NCI-H2227 (cell line): ENCODE data around the gene HTRA3.

Source experiments
- DNase-seq: peaks from one replicate; lab custom pipeline; 2025; ENCODE audit not compliant: unreplicated experiment; lab: John Stamatoyannopoulos, UW

HTRA3 gene

DNA sequence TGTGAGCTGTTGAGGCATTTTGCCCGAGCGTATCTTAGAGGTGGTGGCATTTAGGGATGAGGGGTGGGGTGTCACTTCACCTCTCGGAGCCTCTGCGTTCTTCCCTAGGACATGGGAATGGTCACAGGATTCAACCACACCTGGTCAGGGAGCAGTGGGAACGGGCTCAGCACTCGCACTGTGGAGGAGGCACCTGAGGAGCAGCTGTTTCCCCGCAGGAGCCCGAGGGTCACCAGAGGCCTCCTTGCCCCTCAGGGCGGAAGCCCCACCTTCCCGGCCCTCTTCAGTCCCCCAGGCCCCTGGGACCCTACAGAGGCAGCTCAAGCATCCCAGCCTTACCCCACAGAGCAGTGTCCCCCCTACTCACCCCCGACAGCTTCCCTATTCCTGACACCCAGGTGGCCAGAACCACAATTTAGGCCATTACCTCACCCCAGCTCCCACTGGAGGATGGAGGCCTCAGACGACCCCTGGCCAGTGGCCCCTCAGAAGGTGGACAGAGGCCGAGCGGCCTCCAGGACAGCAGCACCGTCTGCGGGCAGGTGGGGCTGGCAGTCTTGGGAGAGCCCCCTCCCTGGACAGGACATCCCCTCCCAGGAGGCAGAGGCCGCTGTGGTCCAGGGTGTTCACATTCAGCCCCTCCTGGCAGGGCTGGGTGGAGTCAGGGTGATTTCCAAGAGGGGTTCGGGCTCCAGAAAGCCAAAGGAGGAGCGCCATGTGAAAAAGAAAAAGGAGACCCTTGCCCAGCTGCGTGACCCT is 4.2 kb upstream of the HTRA3 start:
- no peak for DNase-seq

DNA sequence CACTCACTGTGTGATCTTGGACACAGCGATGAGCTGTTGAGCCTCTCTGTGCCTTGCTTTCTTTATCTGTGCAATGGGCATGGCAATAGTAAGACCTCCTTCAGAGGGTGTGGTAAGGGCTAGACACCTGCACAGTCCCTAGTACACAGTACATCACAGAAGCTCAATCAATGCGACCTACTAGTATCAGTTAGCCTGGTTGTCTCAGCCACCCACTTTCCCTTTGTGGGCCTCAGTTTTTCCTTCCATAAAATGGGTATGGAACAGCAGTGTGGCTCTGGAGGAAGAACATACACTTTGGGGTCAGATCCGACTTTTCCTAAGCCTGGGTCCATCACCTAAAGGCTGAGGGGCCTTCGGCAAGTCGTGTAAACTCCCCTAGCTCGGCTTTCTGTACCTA is 3.5 kb upstream of the HTRA3 start:
- no peak for DNase-seq

DNA sequence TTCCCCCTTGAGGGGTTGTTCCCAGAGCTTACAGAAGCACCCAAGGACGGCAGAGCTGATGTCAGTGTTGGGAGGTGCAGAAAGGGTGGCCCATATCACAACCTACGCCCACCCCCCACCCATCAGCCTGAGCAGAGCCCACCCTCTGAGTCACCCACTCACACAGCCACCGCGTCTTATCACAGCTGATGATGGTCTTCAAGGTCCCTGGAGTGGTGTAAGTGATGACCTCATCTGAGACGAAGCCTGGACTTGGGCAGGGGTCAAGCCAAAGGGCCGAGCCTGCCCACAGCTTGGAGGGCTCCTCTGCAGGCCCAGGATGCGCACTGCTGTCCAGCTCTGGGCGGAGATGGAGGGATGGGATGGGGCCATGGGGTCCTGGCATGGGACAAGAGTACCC is 3.0 kb upstream of the HTRA3 start:
- no peak for DNase-seq

DNA sequence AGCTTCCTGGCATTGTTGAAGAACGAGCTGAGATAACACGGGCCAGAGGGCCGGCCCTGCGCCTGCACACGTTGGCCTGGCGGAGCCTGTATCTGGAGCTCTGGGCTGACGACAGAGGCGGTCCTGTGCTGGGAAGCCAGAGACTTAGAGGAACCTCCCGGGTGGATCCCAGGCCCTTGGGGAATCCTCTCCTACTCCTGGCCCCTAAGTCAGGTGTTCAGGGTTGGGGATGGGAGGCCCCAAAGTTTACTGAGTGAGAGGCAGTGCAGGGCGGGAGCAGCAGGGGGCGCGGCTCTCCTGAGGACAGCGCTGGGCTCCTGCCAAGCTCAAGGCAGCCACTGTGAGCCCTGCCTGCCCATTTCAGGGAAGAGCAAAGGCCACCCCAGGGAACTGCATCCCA is 2.5 kb upstream of the HTRA3 start:
- no peak for DNase-seq

DNA sequence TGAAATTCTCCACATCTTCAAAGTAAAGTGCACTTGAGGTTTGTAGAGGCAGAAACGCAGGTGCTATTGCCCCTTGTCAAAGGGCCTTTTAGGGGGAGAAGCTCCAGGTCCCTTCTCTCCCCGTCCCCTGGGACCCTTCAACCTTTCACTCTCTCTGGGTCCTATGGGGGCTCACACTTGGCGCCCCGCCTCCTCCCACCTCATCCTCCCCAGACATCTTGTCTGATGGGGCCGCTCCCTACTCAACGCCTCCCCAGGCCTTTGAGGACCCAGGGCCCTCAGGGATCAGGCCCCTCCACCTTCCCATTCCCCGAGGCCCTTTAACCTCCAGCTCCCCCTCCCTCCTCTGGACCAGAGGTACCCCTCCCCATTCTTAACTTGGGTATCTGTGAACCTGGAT is 1.3 kb upstream of the HTRA3 start:
- no peak for DNase-seq

DNA sequence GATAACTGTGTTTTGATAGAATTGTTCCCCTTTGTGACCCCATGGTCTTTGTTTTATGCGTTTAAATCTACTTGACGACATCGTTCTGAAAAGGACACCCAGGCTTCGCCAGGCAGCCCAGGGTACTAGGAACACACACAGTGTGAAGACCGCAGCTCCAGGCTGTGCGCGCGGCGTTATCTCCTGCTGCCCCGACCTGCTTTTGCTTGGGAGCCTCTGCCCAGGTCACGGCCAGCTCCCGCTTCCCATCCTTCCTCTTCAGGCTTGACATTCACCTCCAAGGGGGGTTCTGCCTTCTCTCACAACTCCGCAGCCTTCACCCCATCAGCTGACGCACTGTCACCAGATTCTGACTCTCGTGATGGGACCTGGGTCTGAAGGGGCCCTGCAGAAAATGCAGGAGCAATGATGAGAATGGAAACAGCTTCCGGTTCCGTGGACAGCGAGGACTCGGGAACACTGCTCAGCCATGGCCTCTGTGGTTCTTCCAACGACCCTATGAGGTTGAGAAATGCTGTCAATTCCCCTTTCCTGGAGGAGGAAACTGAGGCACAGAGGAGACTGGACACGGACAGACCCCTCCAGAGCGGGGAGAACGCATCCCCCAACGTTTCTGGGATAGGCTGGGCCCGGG is 536 bp upstream of the HTRA3 start:
- DNase-seq: no peak

DNA sequence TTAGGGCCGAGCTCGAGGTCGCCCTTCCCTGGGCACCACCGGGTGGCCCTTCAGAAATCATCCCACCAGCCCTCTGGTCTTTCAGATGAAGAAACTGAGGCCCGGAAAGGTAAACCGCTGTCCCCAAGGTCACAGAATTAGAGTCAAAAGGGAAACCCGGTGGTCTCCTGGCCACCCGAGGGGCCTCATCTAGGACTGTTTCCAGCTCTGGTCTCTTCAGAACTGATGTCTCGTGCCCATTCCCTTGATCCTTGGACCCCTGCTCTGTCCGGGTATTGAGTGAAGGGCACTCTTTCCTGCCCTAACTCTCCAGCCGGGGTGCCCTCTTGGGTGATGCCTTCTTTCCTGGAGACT is 841 bp downstream of the HTRA3 start:
- DNase-seq: no peak

DNA sequence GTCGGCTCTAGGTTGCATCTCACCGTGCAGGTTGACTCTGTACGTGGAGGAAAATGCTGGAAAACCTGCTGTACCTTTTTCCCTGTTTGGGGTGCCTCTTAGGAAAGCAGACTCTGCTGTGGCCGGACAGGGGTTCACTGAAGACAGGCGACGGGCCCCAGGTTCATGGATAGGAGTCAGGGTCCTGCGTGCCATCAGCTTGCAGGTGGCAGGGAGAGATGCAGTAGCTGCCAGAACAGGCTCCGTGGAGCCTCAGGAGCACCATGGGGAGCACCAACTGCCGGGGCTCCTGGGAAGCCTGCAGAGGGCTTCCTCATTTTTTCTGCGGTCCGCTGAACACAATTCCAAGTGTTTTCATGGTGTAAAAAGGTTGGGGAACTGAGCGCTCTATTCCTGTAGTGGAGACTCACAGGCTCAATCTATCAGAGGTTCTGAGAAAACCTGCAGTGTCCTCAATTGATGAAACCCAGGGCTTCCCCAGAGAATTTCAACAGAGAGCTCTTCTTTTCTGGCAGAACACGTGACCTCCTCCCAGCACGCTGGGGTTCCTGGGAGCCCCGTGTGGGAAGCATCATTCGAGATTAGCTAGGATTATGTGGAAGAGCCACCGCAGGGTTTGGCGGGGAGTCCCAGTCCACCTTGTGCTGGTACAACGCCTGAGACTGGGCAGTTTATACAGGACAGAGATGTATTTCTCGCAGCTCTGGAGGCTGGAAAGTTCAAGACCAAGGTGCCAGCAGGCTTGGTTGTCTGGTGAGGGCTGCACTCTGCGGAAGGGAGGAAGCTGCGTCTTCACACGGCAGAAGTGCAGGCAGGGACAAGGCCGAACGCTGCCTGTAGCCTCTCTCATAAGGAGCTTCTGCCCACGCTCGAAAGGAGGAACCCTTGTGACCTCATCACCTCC is 1.6 kb downstream of the HTRA3 start:
- DNase-seq: no peak

DNA sequence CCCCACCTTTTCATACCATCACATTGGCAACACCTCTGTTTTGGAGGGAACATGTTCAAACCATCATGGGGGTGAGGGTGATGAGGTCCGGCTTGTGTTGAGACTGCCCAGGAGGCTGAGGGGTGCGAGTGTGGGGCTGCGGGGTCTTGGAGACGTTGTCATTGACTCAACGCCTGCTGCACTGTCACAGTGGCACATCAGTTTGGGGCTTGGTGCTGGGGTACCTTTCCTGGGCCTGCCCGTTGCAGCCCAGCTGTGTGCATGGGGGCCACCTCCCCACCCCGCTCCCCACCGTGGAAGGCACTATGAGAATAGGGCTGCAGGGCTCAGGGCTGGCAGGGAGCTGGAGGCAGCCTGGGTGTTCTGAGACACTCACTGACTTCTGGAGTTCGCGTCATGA is 2.3 kb downstream of the HTRA3 start:
- no peak for DNase-seq

DNA sequence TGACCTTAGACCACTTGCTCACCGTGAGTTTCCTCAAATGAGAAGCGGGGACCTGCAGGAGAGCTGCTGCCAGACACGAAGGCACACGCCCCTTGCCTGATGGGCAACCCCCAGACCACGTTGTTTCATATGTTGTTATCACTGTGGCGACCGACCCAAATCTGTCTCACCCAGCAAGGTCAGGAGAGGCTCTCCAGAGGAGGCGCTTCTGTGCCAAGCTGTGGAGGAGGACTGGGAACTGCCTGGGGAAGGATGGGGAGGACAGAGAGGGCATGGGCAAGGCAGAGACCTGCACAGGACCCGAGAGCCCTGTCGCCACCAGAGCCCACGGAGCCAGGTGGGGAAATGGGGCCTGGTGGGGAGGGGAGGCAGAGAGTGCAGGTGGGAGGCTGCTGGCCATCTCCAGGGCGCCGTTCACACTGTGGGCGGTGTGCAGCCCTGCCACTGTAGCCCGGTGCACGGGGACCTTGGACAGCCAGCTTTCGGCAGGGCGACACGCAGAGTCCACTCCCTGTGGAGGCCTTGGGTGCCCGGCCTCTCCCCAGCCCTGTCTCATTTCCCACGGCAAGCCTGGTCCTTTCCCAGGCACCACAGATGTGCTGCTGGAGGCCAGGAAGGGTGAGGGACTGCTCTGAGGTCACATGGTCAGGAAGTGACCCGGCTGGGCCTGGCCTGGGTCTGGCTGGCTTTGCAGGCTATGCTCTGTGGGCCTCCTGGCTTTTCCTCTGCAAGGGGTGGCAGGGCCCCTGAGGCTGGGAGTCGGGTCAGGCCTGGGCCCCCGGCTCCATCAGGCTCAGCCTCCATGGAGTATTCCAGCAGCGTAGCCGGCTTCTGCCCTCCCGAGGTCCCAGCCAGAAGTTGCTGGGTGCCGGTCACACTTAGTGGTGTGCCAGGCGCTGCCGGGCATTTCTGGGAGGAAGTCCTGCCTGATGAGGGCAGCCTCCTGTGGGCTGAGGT is 3.2 kb downstream of the HTRA3 start:
- no peak for DNase-seq

DNA sequence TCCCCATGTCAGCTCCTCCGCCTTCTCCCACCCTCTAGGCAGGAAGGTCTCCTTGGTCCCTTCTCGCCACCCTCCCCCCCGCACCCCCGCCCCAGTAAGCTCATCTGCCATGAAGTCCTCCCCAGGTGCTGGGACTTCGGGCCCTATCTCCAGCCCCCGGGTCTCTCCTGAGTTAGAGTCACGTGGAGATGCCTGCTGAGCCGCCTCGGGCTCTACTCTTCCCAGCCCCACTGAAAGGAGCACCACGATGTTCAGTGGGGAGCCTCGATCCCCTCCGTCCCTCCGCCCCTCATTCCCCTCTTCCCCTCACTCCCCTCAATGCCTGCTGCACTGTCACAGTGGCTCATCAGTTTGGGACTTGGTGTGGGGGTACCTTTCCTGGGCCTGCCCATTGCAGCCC is 3.9 kb downstream of the HTRA3 start:
- no peak for DNase-seq

DNA sequence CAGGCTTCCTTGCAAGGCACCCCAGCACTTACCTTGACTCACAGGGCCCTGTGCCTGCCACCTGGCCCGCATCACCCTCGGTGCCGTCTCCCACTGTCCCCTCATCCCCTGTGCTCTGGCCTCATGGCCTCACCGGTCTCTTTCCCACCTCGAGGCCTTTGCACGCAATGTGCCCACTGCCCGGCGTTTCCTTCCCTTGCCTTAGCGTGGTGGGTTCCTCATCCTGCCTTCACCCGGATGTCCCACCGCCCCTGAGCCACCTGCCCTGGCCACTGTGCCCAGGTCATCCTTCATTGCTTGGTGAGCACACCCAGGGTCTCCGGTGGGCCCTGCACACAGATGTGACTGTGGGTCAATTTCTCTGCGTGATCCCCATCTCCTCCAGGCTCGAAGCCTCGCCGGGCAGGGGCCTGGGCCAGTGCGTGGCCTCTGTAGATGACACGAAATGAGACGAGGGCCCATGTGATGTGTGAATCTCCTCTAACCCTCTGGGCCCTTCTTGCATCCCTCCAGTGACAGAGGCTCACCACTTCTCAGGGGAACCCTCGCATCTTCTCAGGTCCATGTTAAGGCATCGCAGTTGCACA is 4.6 kb downstream of the HTRA3 start:
- DNase-seq: no peak

DNA sequence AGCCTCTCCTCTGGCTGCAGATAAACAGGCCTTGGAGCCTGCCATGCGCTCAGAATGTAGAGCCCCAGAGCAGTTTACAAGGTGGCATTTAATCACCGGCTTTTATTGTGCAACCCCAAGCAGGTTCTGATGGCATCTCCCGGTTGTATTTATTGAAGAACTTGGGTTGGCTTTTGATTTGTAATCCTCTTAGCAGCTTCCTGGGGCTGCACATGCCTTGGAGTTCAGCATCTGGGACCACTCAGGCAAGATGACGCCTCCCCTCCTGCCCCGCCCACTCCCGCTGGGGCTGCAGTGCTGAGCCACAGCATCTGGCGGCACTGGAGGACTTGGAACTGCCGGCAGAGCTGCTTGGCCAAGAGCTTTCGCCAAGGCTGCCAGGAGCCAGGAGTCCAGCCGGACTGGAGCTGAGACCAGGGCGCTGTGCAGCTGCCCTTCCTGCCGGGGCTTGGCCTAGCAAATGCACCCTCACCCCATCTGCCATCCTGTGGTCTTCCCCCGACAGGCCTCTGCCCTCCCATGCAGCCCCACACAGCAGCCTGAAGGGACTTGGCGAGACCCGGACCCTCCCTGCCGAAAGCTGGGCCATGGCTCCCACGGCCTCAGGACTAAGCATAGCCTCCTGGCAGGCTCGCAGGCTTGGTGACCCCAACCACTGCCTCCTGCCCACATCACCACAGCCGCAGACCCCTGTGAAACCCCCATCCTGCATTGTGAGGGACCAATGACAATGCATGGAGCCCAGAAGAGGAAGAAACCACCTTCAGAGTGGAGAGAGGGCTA is 5.4 kb downstream of the HTRA3 start:
- peak; percentile 85 for DNase-seq

DNA sequence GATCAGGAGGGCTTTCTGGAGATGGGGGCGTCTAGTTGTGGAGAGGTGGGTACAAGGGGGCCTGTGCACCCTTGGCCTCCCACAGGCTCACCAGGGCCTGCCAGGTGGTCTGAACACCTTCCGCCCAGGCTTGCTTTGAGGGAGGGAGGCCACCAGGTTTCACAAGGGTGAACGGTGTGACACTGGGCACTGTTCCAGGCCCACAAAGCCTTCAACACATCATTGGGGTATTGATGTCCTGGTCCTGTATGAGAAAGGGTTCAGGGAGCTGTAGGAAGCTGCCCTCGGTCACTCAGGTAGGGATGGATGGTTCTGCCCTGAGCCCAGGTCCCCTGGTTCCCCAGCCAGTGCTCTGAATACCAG is 6.0 kb downstream of the HTRA3 start:
- no peak for DNase-seq

DNA sequence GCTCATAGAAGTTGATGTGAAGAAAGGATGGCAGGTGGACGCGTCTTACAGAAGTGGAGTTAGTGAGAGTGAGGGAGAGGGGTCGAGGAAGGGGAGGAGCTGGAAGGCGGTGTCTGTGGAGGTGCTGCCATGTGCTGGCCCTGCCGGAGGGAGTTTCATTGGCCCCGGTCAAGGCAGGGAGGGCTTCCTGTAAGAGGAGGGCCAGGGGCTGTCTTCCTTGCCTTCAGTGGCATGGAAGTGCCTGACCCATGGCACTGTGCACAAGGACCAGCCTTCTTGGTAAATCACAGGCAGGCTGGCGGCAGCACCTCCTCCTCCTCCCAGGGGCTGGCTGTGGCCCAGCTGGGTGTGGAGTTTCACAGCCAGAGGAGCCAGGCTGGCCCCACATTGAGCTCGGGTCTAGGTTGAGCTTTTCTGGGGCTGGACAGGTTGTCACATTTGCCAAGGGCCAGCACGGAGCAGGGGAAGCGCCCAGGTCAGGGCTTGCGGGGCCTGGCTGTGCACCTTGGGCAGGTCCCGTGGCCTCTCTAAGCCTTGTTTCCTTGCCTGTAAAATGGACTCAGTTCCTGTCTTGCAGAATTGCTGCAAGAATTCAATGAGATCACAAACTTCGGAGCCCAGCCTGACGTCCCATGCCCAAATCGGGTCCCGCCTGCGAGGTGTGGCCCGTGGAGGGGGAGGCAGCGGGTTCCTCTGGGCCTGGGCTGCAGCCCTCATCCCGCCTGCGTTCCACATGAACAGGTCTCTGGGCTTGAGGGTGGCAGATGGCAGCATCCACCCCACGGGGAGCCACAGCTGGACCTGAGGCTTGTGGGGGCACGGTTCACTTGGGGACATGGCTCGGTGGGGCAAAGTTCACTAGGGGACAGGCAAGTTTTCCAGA is 7.0 kb downstream of the HTRA3 start:
- no peak for DNase-seq

DNA sequence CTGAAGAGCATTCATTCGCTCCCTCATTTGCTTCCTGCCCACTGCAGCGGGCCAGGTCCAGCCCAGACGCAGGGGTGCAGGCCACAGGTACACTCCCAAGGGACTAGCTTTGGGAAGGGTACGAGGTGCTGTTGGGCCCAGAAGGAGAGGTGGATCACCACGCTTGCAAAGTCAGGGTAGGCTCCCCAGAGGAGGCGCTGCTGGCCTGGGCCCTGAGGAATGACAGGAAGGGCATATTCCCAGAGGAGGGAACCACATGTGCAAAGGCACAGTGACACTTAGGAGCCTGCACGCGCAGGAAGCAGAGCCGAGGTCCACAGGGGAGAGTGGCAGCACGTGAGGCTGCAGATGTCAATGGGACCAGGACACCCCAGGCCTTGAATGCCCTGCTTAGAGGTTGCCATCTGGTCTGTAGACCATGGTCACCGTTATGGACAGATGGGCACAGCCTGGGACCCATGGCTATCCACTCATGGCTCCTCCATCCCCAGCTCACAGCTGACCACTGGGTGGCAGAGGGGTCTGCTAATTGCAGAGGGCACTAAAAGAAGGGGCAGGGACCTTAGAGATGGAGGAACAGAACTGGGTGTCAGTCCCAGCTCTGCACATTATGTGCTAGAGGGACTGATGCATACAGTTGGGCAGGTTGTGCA is 7.9 kb downstream of the HTRA3 start:
- DNase-seq: no peak

DNA sequence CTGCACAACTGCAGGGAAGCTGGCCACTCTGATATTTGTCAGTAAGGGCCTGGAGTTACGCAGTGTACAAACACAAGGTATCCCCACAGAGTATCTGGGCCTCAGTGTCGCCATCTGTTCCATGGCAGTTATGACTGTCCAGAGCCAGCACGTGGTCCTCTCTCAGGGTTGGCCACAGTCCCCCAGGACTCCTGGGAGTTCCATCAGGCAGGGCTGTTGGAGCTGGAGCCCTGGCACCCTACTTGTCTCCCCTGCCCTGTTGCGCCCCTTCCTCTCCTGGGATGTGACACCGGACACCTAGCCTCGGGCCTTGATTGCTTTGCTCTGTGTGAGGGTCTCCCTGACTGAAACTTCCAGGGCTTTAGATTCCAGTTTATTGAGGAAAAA is 8.4 kb downstream of the HTRA3 start:
- no peak for DNase-seq
